HG03439 (cell line): ENCODE data around the gene OMA1.
A peak's percentile ranks its signal among the peaks of the same experiment; 100 is the strongest.
"Not testable (repeated sequence)": the region's sequence is repeated elsewhere in the genome, so short reads cannot be mapped to it uniquely, and the experiment has no call there.

ENCODE experiments used
- ATAC-seq: cut with Tn5 transposase; IDR thresholded peaks from one replicate; pipeline ENCODE4 v1.9.1; 2021; ENCODE audit warnings: mild to moderate bottlenecking, moderate library complexity; ENCODE audit not compliant: unreplicated experiment

OMA1 gene

DNA sequence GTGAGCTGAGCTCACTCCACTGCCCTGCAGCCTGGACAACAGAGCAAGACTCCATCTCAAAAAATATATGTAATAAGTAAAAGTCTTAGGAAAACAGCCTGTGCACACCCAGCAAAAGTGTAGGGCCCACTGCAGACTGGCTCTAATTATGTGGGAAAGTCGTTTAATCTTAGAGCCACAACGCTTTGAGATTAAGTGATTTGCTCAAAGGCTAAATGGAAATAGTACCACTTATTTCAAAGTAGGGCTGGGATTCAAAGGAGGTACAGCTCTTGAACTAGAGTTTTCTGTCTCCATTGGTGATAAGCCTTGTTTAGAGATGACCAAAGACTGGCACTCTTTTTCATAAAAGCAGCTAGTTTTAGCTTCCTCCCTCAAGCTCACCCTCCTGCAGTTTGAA lies 28.3 kb upstream of the OMA1 start:
- no peak for ATAC-seq

DNA sequence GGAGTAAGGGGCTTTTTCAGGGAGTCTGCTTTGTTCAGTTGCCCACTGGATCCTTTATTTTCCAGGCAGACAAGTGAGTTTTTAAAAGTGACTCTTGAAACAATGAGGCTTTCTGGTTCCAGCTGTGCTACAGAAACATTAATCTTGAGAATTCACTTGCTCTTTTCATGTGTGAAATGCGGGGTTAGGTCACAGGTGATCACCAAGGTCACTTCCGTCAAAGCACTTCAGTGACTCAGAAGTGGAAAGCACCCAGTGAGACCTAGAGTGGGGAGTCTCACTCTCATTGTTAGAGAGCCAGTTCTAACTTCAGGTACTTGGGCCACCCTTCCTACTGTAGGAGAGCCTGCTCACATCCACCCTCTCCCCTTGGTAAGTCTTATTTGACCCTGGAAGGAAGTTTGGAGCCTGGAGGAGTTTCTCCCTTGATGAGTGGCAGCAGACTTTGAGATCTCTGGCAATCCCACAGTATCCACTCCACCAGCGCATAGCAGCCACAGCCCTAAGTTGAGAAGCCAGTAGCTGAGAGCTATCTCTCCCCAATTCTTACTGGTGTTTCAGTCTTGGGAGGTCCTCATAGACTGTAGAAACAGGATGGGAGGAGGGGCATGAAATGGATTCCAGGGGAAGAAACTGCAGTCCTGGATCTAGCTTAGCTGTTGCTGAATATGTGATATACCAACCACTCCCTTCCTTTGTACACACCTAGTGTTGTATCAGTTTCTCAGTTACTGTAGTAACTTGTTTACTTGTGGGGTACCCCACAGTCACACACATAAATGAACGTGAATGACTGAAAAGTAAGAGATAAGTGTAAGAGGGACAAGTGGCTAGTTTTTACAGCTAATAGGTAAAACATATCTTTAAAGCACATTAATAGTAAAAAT lies 27.4 kb upstream of the OMA1 start:
- ATAC-seq: peak; percentile 98

DNA sequence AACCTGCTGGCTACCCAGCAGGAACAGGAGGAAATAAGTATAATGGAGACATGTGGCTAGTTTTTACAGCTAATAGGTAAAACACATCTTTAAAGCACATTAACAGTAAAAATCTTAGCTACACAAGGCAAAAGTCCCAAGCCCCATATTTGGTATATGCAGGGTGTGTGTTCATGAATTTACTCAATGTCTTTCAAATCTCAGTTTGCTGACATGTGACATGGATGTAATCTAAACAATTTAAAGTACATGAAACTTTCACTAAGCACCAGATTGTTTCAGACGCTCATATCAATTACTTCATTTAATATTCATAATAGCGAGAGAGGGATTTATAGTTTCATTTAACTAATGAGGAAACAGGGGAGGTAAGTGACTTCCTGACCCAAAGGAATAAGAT lies 26.6 kb upstream of the OMA1 start:
- no peak for ATAC-seq

DNA sequence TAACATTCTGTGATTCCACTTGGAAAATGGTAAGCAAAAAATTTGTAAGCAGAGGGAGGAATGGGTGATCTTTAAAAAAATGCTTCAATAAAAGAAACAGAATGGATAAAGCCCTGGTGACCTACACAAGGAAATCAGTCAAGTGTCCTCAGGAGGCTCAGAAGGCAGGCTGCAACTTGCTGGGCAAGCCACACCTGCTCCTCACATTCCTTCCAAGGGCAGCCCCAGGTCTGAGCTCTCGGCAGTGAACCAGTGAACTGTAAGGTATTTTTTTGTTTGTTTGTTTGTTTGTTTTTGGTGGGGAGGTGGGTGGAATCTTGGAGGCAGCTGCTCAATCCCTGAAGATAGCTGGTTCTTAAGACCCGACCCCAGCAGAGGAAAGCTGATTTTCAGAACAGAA lies 26.2 kb upstream of the OMA1 start:
- ATAC-seq: no peak

DNA sequence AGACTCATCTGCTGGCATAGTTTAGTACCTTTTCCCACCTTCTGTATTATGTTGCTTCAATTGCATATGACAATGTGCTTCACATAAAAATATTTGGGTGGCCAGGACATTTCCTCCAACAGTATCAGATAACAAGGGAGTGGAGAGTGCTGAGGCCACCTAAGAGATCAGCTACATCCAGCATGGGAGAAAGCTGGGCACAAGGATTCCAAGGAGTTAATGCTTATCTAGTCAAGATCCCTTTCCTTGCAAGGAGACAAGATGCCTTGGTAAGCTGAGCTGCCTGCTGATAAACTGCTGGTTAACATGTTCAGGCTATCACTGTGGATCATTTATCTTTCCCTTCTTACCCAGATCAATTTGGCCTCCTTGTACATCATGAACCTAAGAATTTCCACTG lies 25.1 kb upstream of the OMA1 start:
- no peak for ATAC-seq

- no peak for ATAC-seq
Observed at GRCh38 chr1:58570817-58571216, 24.3 kb upstream of the OMA1 start.

DNA sequence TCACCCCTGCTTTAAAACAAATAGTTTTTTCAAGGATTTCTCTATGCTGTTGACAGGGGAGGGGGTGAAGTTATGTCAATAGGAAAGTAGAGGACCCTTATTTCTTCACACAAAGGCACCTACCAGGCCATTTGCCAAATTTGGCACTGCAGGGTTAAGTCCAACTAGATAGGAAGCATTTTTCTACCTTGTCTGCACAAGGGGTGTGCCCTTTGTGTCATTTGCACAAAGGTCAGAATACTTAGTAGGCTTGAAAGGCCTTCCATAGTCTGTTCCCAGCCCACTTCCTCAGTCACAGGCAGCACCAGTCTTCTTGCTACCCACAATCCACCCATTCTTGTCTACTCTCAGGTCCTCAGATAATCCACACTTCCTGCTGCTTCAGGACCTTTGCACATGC lies 23.6 kb upstream of the OMA1 start:
- no peak for ATAC-seq

GRCh38 chr1:58568911-58569310 lies 22.4 kb upstream of the OMA1 start:
- ATAC-seq: no peak

GRCh38 chr1:58568271-58568860 lies 21.8 kb upstream of the OMA1 start:
- no peak for ATAC-seq

GRCh38 chr1:58566339-58566738 lies 19.8 kb upstream of the OMA1 start:
- no peak for ATAC-seq

DNA sequence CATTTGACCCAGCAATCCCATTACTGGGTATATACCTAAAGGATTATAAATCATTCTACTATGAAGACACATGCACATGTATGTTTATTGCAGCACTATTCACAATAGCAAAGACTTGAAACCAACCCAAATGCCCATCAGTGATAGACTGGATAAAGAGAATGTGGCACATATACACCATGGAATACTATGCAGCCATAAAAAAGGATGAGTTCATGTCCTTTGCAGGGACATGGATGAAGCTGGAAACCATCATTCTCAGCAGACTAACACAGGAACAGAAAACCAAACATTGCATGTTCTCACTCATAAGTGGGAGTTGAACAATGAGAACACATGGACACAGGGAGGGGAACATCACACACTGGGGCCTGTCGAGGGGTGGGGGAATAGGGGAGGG lies 17.2 kb upstream of the OMA1 start:
- not testable (repeated sequence) for ATAC-seq

DNA sequence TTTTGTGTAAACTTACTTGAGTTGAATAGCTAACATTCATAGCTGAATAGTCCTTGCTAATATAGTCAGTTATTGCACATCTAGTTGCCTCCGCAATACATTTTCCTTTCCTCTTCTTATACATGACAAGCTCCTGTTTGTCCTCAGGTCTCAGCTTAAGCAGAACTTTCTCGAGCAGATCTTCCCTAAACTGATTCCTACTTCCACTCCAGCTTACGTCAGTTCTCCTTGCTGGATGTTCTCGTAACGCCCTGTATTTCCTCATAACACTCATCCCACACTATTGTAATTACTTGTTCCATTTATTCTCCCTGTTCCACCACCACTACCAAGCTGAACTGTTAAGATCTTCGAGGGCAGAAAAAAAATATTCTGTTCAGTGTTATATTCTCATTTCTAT lies 15.1 kb upstream of the OMA1 start:
- no peak for ATAC-seq

- no peak for ATAC-seq
Observed at GRCh38 chr1:58555393-58555792, 8.9 kb upstream of the OMA1 start.

GRCh38 chr1:58551186-58552140 lies 4.9 kb upstream of the OMA1 start:
- no peak for ATAC-seq

GRCh38 chr1:58549291-58549690 lies 2.8 kb upstream of the OMA1 start:
- not testable (repeated sequence) for ATAC-seq

- no peak for ATAC-seq
Observed at GRCh38 chr1:58548371-58548770, 1.8 kb upstream of the OMA1 start.

DNA sequence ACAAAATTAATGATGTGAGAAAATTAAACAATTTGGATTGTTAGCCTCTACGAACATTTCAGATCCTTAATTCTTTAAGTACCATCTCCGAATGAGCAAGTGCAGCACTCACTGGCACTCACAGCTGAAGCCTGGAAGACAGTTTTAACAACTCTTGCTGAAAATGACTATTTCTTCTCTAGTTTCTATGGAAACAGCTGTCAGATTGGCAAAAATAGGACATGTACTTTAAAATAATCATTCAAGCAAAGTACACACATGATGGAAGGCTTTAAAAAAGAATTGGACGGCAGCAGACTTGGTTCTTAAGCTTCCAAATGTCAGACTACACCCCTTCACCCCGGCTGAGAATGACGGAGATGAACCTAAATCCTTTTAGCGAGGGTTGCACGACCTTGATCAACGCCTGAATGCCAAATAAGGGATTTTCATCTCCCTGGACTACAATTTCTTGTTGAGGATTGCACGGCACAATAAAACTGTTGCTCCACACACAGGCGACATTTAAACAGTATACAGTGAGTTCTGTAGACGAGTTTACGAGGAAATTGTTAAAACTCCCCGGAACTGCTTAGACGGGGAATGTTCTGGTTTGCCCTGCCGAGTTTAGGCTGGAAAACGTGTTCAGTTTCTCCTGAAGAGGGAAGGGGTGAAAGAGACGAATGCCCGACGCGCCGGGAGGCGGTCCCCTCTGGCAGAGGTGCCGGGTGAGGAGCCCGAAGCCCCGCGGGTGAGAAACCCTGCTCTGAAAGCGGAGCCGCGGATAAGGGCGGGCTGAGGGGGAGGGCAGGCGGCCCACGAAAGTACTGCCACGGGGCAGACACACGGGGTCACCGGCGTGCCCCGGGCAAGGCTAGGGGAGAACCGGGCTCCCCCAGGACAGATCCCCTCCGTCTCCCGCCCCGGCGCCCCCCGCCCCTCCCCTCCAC lies 671 bp downstream of the OMA1 start:
- ATAC-seq: peak; percentile 62

GRCh38 chr1:58543260-58543659 lies 3.3 kb downstream of the OMA1 start:
- no peak for ATAC-seq

DNA sequence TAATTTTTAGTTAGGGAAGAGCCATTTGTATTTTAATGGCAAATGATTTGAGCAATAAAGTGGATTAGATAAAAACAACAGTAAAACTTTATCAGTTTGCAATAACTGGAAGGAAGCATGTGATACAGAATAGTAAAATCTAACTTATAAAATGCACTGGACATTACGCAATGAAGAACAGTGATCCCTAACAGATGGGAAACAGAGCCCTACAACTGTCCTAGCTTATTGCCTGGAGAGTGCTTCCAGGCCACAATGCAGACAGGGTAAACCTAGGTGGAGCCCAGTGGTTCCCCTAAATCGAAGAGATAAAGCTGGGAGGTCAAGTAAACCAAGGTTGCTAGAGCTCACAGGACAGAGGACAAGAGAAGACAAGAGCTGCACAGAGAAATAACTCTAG lies 7.0 kb downstream of the OMA1 start:
- ATAC-seq: no peak

DNA sequence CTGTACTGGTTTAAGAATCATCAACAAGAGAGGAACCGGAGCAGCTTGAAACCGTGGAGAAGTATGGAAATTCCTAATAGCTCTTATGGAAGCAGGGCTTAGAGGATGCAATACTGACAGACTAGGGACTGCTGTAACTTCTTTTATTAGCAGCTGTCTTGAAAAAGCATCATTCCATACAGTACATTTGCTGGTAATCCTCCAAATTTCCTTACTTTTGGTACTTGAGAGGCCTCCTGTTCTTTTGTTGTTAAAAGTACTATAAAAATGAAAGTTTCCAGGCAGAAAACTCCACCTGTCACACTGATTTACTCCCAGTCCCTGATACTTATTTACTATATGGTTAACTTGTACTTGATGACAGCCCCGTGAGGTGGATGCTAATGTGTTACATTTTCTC lies 7.7 kb downstream of the OMA1 start:
- no peak for ATAC-seq
